ENCODE measurements around the gene MGRN1.

Gene MGRN1

DNA sequence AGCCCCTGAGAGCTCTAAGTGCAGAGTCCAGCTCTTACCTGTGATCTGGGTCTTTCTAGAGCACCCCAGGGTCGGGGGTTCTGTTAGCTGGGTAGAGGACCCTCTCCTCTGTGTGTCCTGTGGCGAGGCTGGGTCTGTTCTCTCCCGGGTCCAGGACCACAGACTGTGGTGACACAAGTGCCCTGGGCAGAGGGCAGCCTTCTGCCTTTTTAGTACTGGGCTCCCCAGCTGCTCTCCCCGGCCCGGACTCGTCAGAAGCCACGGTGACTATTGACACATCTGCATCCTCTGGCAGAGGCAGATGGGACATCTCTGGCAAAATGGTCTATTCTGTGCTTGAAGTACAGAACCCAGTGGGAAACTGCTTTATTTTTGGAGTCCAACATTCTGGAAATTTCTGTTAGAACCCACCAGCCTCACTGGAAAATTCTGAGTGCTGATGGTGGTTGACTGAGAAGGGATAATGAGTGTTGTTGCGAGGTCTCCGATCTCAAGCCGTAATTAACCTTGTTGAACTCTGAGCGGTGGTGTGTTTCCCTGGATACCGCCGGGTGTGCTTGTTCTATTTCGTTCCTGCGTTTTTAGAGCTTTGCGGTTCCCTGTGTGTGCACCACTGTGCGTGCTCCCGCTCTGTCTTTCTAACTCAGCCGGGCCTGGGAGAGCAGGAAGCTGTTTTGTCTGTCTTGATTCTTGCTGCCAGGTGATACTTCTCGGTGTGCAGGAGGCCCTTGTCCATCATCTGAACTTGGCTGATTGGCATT is 42.8 kb downstream of the MGRN1 start:
- DNase-seq (ENCODE audit: insufficient read length, low spot score) (no peak), FAIRE-seq (no peak)
- TF ChIP-seq PAX5 (IDR thresholded peaks at IDR 0.05; ENCODE audit: insufficient read depth, low read length, severe bottlenecking): no peak
- no peak for TF ChIP-seq POLR2A (IDR thresholded peaks at IDR 0.05; ENCODE audit: low read depth, low read length)
- no peak for TF ChIP-seq SPI1 (IDR thresholded peaks at IDR 0.05; ENCODE audit: low read depth, low read length)
- TF ChIP-seq POLR2AphosphoS5 (IDR thresholded peaks at IDR 0.05; ENCODE audit: low read depth, low read length): no peak
- no peak for TF ChIP-seq POU2F2 (IDR thresholded peaks at IDR 0.05; ENCODE audit: low read depth, low read length)
- TF ChIP-seq TAF1 (IDR thresholded peaks at IDR 0.05; ENCODE audit: low read depth, low read length): no peak

GRCh38 chr16:4668313-4668960 is 43.8 kb downstream of the MGRN1 start:
- no peak for TF ChIP-seq SPI1 (IDR thresholded peaks at IDR 0.05; ENCODE audit: low read depth, low read length)
- no peak for TF ChIP-seq TAF1 (IDR thresholded peaks at IDR 0.05; ENCODE audit: low read depth, low read length)
- TF ChIP-seq POU2F2 (IDR thresholded peaks at IDR 0.05; ENCODE audit: low read depth, low read length): no peak
- no peak for TF ChIP-seq POLR2AphosphoS5 (IDR thresholded peaks at IDR 0.05; ENCODE audit: low read depth, low read length)
- no peak for TF ChIP-seq POLR2A (IDR thresholded peaks at IDR 0.05; ENCODE audit: low read depth, low read length)
- TF ChIP-seq PAX5 (IDR thresholded peaks at IDR 0.05; ENCODE audit: insufficient read depth, low read length, severe bottlenecking): no peak
- no peak for DNase-seq (ENCODE audit: insufficient read length, low spot score)
- peak; percentile 67 for FAIRE-seq

- TF ChIP-seq POLR2AphosphoS5 (IDR thresholded peaks at IDR 0.05; ENCODE audit: low read depth, low read length) (no peak), POU2F2 (IDR thresholded peaks at IDR 0.05; ENCODE audit: low read depth, low read length) (no peak)
- DNase-seq (ENCODE audit: insufficient read length, low spot score) (no peak), FAIRE-seq (no peak)
Measured at GRCh38 chr16:4673387-4674046, 48.9 kb downstream of the MGRN1 start.

DNA sequence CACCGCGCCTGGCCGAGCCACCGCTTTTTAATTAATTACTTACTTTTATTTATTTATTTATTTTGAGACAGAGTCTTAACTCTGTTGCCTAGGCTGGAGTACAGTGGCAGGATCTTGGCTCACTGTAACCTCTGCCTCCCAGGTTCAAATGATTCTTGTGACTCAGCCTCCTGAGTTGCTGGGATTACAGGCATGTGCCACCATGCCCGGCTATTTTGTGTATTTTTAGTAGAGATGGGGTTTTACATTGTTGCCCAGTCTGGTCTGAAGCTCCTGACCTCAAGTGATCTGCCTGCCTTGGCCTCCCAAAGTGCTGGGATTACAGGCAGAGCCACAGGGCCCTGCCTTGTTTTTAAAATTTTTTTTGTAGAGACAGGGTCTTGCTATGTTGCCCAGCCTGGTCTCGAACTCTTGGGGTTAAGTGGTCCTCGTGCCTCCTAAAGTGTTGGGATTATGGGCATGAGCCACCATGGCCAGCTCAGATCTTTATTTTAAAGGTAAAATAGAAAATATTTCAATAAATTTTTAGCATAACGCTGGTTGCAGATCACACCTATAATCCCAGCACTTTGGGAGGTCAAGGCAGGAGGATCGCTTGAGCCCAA is 50.4 kb downstream of the MGRN1 start:
- DNase-seq (ENCODE audit: insufficient read length, low spot score): no peak
- no peak for FAIRE-seq
- TF ChIP-seq POLR2AphosphoS5 (IDR thresholded peaks at IDR 0.05; ENCODE audit: low read depth, low read length) (no peak), POLR2A (IDR thresholded peaks at IDR 0.05; ENCODE audit: low read depth, low read length) (no peak), TAF1 (IDR thresholded peaks at IDR 0.05; ENCODE audit: low read depth, low read length) (no peak), SPI1 (IDR thresholded peaks at IDR 0.05; ENCODE audit: low read depth, low read length) (no peak), POU2F2 (IDR thresholded peaks at IDR 0.05; ENCODE audit: low read depth, low read length) (no peak), PAX5 (IDR thresholded peaks at IDR 0.05; ENCODE audit: insufficient read depth, low read length, severe bottlenecking) (no peak)

DNA sequence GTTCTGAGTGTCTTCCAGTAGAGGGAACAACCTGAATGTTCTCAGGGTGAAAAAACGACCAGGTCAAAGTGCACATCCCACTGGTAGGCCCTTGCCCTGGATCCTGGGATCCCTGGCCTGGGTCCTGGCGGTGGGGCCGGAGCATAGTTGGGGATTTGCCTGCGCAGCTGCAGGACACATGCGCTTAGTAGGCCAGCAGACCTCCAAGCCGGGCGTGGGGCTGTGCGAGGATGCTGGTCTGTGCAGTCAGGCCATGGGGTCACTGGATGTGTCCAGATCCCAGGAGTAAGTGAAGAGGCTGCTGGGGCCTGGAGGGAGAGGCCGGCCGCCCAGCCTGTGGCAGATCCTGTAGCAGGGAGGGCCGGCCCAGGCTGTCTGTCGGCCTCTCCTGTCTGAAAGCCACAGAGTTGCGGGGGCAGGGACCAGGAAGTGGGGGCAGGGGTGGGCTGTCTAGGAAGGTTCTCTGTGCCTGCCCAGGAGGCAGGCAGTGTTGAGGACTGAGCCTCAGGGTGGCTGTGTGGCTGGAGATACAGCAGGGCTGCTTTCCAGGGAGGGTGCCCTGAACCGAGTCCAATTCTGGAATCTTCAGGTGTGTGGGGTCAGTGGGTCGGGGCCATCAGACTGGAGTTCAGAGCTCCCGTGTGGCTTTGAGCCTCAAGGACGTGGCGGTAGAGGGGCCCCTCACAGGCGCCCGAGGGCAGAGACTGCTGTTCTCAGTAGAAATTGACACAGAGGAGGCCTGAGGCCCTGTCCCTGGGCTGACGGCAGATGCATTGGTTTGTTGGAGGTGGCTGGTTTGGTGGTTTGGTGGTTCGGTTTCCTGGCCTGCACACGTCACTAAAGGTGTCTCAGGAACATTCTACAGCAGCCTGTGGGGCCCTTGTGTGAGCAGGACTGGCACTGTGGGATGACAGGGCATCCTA is 51.5 kb downstream of the MGRN1 start:
- TF ChIP-seq SPI1 (IDR thresholded peaks at IDR 0.05; ENCODE audit: low read depth, low read length) (no peak), POLR2A (IDR thresholded peaks at IDR 0.05; ENCODE audit: low read depth, low read length) (no peak), PAX5 (IDR thresholded peaks at IDR 0.05; ENCODE audit: insufficient read depth, low read length, severe bottlenecking) (no peak), POLR2AphosphoS5 (IDR thresholded peaks at IDR 0.05; ENCODE audit: low read depth, low read length) (no peak), POU2F2 (IDR thresholded peaks at IDR 0.05; ENCODE audit: low read depth, low read length) (no peak), TAF1 (IDR thresholded peaks at IDR 0.05; ENCODE audit: low read depth, low read length) (no peak)
- FAIRE-seq: no peak
- DNase-seq (ENCODE audit: insufficient read length, low spot score): no peak

GRCh38 chr16:4676831-4677230 is 52.2 kb downstream of the MGRN1 start:
- no peak for FAIRE-seq
- TF ChIP-seq TAF1 (IDR thresholded peaks at IDR 0.05; ENCODE audit: low read depth, low read length): no peak
- no peak for TF ChIP-seq PAX5 (IDR thresholded peaks at IDR 0.05; ENCODE audit: insufficient read depth, low read length, severe bottlenecking)
- no peak for TF ChIP-seq SPI1 (IDR thresholded peaks at IDR 0.05; ENCODE audit: low read depth, low read length)
- TF ChIP-seq POU2F2 (IDR thresholded peaks at IDR 0.05; ENCODE audit: low read depth, low read length): no peak
- no peak for TF ChIP-seq POLR2A (IDR thresholded peaks at IDR 0.05; ENCODE audit: low read depth, low read length)
- no peak for TF ChIP-seq POLR2AphosphoS5 (IDR thresholded peaks at IDR 0.05; ENCODE audit: low read depth, low read length)
- no peak for DNase-seq (ENCODE audit: insufficient read length, low spot score)

- no peak for DNase-seq (ENCODE audit: insufficient read length, low spot score)
- TF ChIP-seq POLR2AphosphoS5 (IDR thresholded peaks at IDR 0.05; ENCODE audit: low read depth, low read length) (no peak), PAX5 (IDR thresholded peaks at IDR 0.05; ENCODE audit: insufficient read depth, low read length, severe bottlenecking) (no peak), SPI1 (IDR thresholded peaks at IDR 0.05; ENCODE audit: low read depth, low read length) (no peak), POU2F2 (IDR thresholded peaks at IDR 0.05; ENCODE audit: low read depth, low read length) (no peak), POLR2A (IDR thresholded peaks at IDR 0.05; ENCODE audit: low read depth, low read length) (no peak), TAF1 (IDR thresholded peaks at IDR 0.05; ENCODE audit: low read depth, low read length) (no peak)
- FAIRE-seq: no peak
Measured at GRCh38 chr16:4677390-4677789, 52.8 kb downstream of the MGRN1 start.

DNA sequence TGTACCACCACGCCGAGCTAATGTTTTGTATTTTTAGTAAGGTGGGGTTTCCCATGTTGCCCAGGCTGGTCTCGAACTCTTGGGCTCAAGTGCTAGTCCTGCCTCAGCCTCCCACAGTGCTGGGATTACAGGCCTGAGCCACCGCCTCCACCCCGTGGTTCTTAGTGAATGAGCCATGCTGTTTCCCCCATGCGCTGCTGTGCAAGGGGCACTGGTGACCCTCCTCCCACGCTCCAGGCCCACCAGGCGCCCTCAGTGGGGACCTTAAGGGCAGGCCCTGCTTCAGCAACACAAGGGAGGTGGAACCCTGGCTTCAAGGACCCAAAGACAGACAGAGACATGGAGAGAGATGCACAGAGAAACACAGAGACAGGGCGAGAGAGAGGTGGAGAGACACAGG is 53.4 kb downstream of the MGRN1 start:
- FAIRE-seq: no peak
- TF ChIP-seq TAF1 (IDR thresholded peaks at IDR 0.05; ENCODE audit: low read depth, low read length): no peak
- DNase-seq (ENCODE audit: insufficient read length, low spot score): no peak

- FAIRE-seq (no peak), DNase-seq (ENCODE audit: insufficient read length, low spot score) (no peak)
- TF ChIP-seq SPI1 (IDR thresholded peaks at IDR 0.05; ENCODE audit: low read depth, low read length) (no peak), POLR2A (IDR thresholded peaks at IDR 0.05; ENCODE audit: low read depth, low read length) (no peak), POU2F2 (IDR thresholded peaks at IDR 0.05; ENCODE audit: low read depth, low read length) (no peak)
Measured at GRCh38 chr16:4678596-4678995, 54.0 kb downstream of the MGRN1 start.
